RWPE2 (cell line): Measurements from ENCODE around the gene CLDN9.

ENCODE experiments used
- ATAC-seq: fragments of 200-7000 bp; cut with Tn5 transposase; 3 replicates; pipeline ENCODE4 v1.9.1; 2021; ENCODE audit warnings: low read depth
- DNase-seq: peaks from one replicate; pipeline ENCODE4 v3.0.0-alpha.2; 2020; ENCODE audit warnings: low spot score
- H3K27ac ChIP-seq: fragments of 450-650 bp; 2 replicates; pipeline ENCODE4 v1.5.1; 2017; ENCODE audit warnings: mild to moderate bottlenecking; ENCODE audit not compliant: poor library complexity, severe bottlenecking
- H3K27me3 ChIP-seq: fragments of 250-450 bp; sonication (Bioruptor Pico); 2 replicates; pipeline ENCODE4 v1.5.1; 2021; ENCODE audit warnings: mild to moderate bottlenecking, moderate library complexity; ENCODE audit not compliant: insufficient read depth, poor library complexity, severe bottlenecking
- H3K36me3 ChIP-seq: fragments of 250-450 bp; sonication (Bioruptor Pico); 2 replicates; pipeline ENCODE4 v1.5.1; 2020; ENCODE audit warnings: low read depth, mild to moderate bottlenecking, moderate library complexity
- H3K4me1 ChIP-seq: fragments of 250-450 bp; sonication (Bioruptor Pico); 2 replicates; pipeline ENCODE4 v1.5.1; 2021; ENCODE audit warnings: mild to moderate bottlenecking, moderate library complexity; ENCODE audit not compliant: insufficient read depth, poor library complexity, severe bottlenecking
- H3K4me3 ChIP-seq: fragments of 250-450 bp; sonication (Bioruptor Pico); 2 replicates; pipeline ENCODE4 v1.5.1; 2021; ENCODE audit warnings: mild to moderate bottlenecking, moderate library complexity; ENCODE audit not compliant: severe bottlenecking
- H3K9me3 ChIP-seq: fragments of 250-450 bp; sonication (Bioruptor Pico); 2 replicates; pipeline ENCODE4 v1.5.1; 2021; ENCODE audit warnings: mild to moderate bottlenecking, moderate library complexity; ENCODE audit not compliant: severe bottlenecking
- CTCF ChIP-seq: fragments of 450-650 bp; IDR thresholded peaks from one replicate; pipeline ENCODE4 v1.5.1; 2017; ENCODE audit warnings: mild to moderate bottlenecking, moderate library complexity; ENCODE audit not compliant: poor library complexity, severe bottlenecking

Gene CLDN9

GRCh38 chr16:3007957-3008689, 4.6 kb upstream of the CLDN9 start:
- no peak for ATAC-seq
- Histone ChIP-seq H3K27ac (no peak overlapping the region), H3K36me3 (no peaks in the 10 kb centered on the region), H3K9me3 (no peaks in the 10 kb centered on the region), H3K4me3 (no peak overlapping the region), H3K27me3 (no peaks in the 10 kb centered on the region), H3K4me1 (peaks cover 18% of the 10 kb centered on the region)
- DNase-seq: no peak
- no peak for TF ChIP-seq CTCF

- no peak for DNase-seq
- peaks cover 20% of the 10 kb centered on the region for H3K4me1 ChIP-seq
- H3K36me3 ChIP-seq: no peaks in the 10 kb centered on the region
- TF ChIP-seq CTCF: no peak
- no peak for ATAC-seq
- H3K27ac ChIP-seq: peak overlapping the region; percentile 65
- no peak overlapping the region for H3K4me3 ChIP-seq
- no peaks in the 10 kb centered on the region for H3K9me3 ChIP-seq
- H3K27me3 ChIP-seq: no peaks in the 10 kb centered on the region
Observed at GRCh38 chr16:3008690-3009037, 4.1 kb upstream of the CLDN9 start.

- peaks cover 20% of the 10 kb centered on the region for H3K4me1 ChIP-seq
- H3K9me3 ChIP-seq: no peaks in the 10 kb centered on the region
- TF ChIP-seq CTCF: no peak
- peak; percentile 89 for DNase-seq
- H3K4me3 ChIP-seq: no peak overlapping the region
- H3K36me3 ChIP-seq: no peaks in the 10 kb centered on the region
- peak overlapping the region; percentile 65 for H3K27ac ChIP-seq
- H3K27me3 ChIP-seq: no peaks in the 10 kb centered on the region
- ATAC-seq: peak; percentile 89
Observed at GRCh38 chr16:3009568-3010390, 2.9 kb upstream of the CLDN9 start.

GRCh38 chr16:3010510-3010909, 2.2 kb upstream of the CLDN9 start:
- ATAC-seq: no peak
- Histone ChIP-seq H3K4me3 (no peak overlapping the region), H3K36me3 (no peaks in the 10 kb centered on the region), H3K4me1 (peaks cover 20% of the 10 kb centered on the region), H3K27ac (peak overlapping the region; percentile 65), H3K9me3 (no peaks in the 10 kb centered on the region), H3K27me3 (no peaks in the 10 kb centered on the region)
- TF ChIP-seq CTCF: no peak
- DNase-seq: no peak

- Histone ChIP-seq H3K36me3 (no peaks in the 10 kb centered on the region), H3K27ac (no peak overlapping the region)
- ATAC-seq: no peak
Observed at GRCh38 chr16:3012246-3012645, 477 bp upstream of the CLDN9 start.

More at GRCh38 chr16:3012246-3012645, 477 bp upstream of the CLDN9 start:
- H3K27me3 ChIP-seq: no peaks in the 10 kb centered on the region
- DNase-seq: no peak
- no peaks in the 10 kb centered on the region for H3K9me3 ChIP-seq
- H3K4me3 ChIP-seq: no peak overlapping the region
- peaks cover 20% of the 10 kb centered on the region for H3K4me1 ChIP-seq
- no peak for TF ChIP-seq CTCF
